ENCODE results near the gene ZNF471. TPM values are rescaled to one million over a fixed set of nuclear protein-coding genes. Genes with fewer than 3 reads are reported as not detected.
A peak's percentile ranks its signal among the peaks of the same experiment; 100 is the strongest.

ZNF471 gene
- total and polyA plus RNA-seq, 2 experiments from 2014 or later, result 3.6 to 6.1 TPM

- peaks cover 18% of the 10 kb centered on the region for H3K9me3 ChIP-seq (ENCODE audit: low read depth)
- no peak overlapping the region for H3K4me2 ChIP-seq (ENCODE audit: unreplicated experiment)
- peaks cover 48% of the 10 kb centered on the region for H3K36me3 ChIP-seq (ENCODE audit: low read depth)
- DNase-seq, result no peak
- no peak overlapping the region for H3K4me3 ChIP-seq
- H3K79me2 ChIP-seq (ENCODE audit: insufficient read depth), result no peaks in the 10 kb centered on the region
- in situ Hi-C loops (cut with MboI), result no loop called here
- H3K9ac ChIP-seq, result no peak overlapping the region
- H3F3A ChIP-seq (ENCODE audit: insufficient read depth), result peaks cover 19% of the 10 kb centered on the region
- H3K27me3 ChIP-seq (replicated peaks; ENCODE audit: insufficient read depth), result no peaks in the 10 kb centered on the region
- no peaks in the 10 kb centered on the region for H3K9me2 ChIP-seq (ENCODE audit: insufficient read depth)
- no peak overlapping the region for H2AFZ ChIP-seq
- no peaks in the 10 kb centered on the region for H4K20me1 ChIP-seq (ENCODE audit: insufficient read depth)
- 87 to 90% methylated on average over 4 of the region's 4 CpGs for WGBS, 2 experiments (ENCODE audit: low coverage in 1 of 2, low lambda C conversion rate in 2 of 2, missing lambda C conversion rate in 2 of 2)
- no peak overlapping the region for H3K27ac ChIP-seq
- no peak for TF ChIP-seq EZH2 (IDR thresholded peaks at IDR 0.05; ENCODE audit: insufficient read depth, poor library complexity, severe bottlenecking)
- no peak for TF ChIP-seq EZH2phosphoT487 (IDR thresholded peaks at IDR 0.05; ENCODE audit: insufficient read depth, low read depth)
- H3K4me1 ChIP-seq (ENCODE audit: insufficient read depth), result no peaks in the 10 kb centered on the region
Measured at GRCh38 chr19:56525214-56525860, 17.7 kb downstream of the ZNF471 start.

- H3K36me3 ChIP-seq (ENCODE audit: low read depth), result peaks cover 7% of the 10 kb centered on the region; the same call in 1 of the 2 replicates
- peak overlapping the region; percentile 85 for H2AFZ ChIP-seq
- H3K4me1 ChIP-seq (ENCODE audit: insufficient read depth), result 0 out of 2 replicates have a peak, but pooled peaks cover 4% of the 10 kb centered on the region
- no peaks in the 10 kb centered on the region for H3F3A ChIP-seq (ENCODE audit: insufficient read depth)
- TF ChIP-seq EZH2 (IDR thresholded peaks at IDR 0.05; ENCODE audit: insufficient read depth, poor library complexity, severe bottlenecking), result no peak
- TF ChIP-seq EZH2phosphoT487 (IDR thresholded peaks at IDR 0.05; ENCODE audit: insufficient read depth, low read depth), result no peak
- DNase-seq, result no peak
- WGBS, 2 experiments (ENCODE audit: low coverage in 1 of 2, low lambda C conversion rate in 2 of 2, missing lambda C conversion rate in 2 of 2), result 86 to 100% methylated on average over 3 of the region's 3 CpGs
- no peaks in the 10 kb centered on the region for H3K9me3 ChIP-seq (ENCODE audit: low read depth)
- no peak overlapping the region for H3K4me2 ChIP-seq (ENCODE audit: unreplicated experiment)
- peaks cover 28% of the 10 kb centered on the region for H3K79me2 ChIP-seq (ENCODE audit: insufficient read depth)
- no peaks in the 10 kb centered on the region for H4K20me1 ChIP-seq (ENCODE audit: insufficient read depth)
- peak overlapping the region; percentile 85; the same call in 1 of the 2 replicates for H3K4me3 ChIP-seq
- no peaks in the 10 kb centered on the region for H3K27me3 ChIP-seq (replicated peaks; ENCODE audit: insufficient read depth)
- H3K27ac ChIP-seq, result no peak overlapping the region
- in situ Hi-C loops (cut with MboI), result no loop called here
- H3K9ac ChIP-seq, result no peak overlapping the region
- no peaks in the 10 kb centered on the region for H3K9me2 ChIP-seq (ENCODE audit: insufficient read depth)
Measured at GRCh38 chr19:56537442-56537841, 29.8 kb downstream of the ZNF471 start.

- peaks cover 33% of the 10 kb centered on the region for H3K79me2 ChIP-seq (ENCODE audit: insufficient read depth)
- peak overlapping the region; percentile 70 for H3K9ac ChIP-seq
- no peak for TF ChIP-seq EZH2phosphoT487 (IDR thresholded peaks at IDR 0.05; ENCODE audit: insufficient read depth, low read depth)
- TF ChIP-seq EZH2 (IDR thresholded peaks at IDR 0.05; ENCODE audit: insufficient read depth, poor library complexity, severe bottlenecking), result no peak
- no peaks in the 10 kb centered on the region for H3K27me3 ChIP-seq (replicated peaks; ENCODE audit: insufficient read depth)
- DNase-seq, result peak; percentile 95
- H4K20me1 ChIP-seq (ENCODE audit: insufficient read depth), result no peaks in the 10 kb centered on the region
- H3K4me2 ChIP-seq (ENCODE audit: unreplicated experiment), result peak overlapping the region; percentile 54
- in situ Hi-C loops (cut with MboI), result no loop called here
- H3K4me1 ChIP-seq (ENCODE audit: insufficient read depth), result 0 out of 2 replicates have a peak, but pooled peaks cover 4% of the 10 kb centered on the region
- H2AFZ ChIP-seq, result peak overlapping the region; percentile 85
- WGBS, 2 experiments (ENCODE audit: low coverage in 1 of 2, low lambda C conversion rate in 2 of 2, missing lambda C conversion rate in 2 of 2), result 1% methylated on average over 39 to 45 of the region's 46 CpGs
- peak overlapping the region; percentile 76 for H3K27ac ChIP-seq
- H3K9me2 ChIP-seq (ENCODE audit: insufficient read depth), result no peaks in the 10 kb centered on the region
- no peaks in the 10 kb centered on the region for H3K9me3 ChIP-seq (ENCODE audit: low read depth)
- peak overlapping the region; percentile 85 for H3K4me3 ChIP-seq
- H3F3A ChIP-seq (ENCODE audit: insufficient read depth), result no peaks in the 10 kb centered on the region
- H3K36me3 ChIP-seq (ENCODE audit: low read depth), result peaks cover 7% of the 10 kb centered on the region; the same call in 1 of the 2 replicates
Measured at GRCh38 chr19:56538254-56538760, 30.7 kb downstream of the ZNF471 start.

- H3K4me2 ChIP-seq (ENCODE audit: unreplicated experiment), result peak within 1 kb of the TSS; percentile 90
- H3K4me3 ChIP-seq, result peak within 1 kb of the TSS; percentile 85
- H3K36me3 ChIP-seq (ENCODE audit: low read depth), result peaks cover 7% of the 10 kb centered on the region; the same call in 1 of the 2 replicates
- H3K9me2 ChIP-seq (ENCODE audit: insufficient read depth), result no peaks in the 10 kb centered on the region
- peak within 1 kb of the TSS; percentile 85 for H2AFZ ChIP-seq
- peak within 1 kb of the TSS; percentile 76 for H3K27ac ChIP-seq
- no peaks in the 10 kb centered on the region for H3K9me3 ChIP-seq (ENCODE audit: low read depth)
- DNase-seq, result no peak
- H3K27me3 ChIP-seq (replicated peaks; ENCODE audit: insufficient read depth), result no peaks in the 10 kb centered on the region
- peaks cover 38% of the 10 kb centered on the region for H3K79me2 ChIP-seq (ENCODE audit: insufficient read depth)
- peak within 1 kb of the TSS; percentile 77 for H3K9ac ChIP-seq
- H3K4me1 ChIP-seq (ENCODE audit: insufficient read depth), result 0 out of 2 replicates have a peak, but pooled peaks cover 4% of the 10 kb centered on the region
- WGBS, 2 experiments (ENCODE audit: low coverage in 1 of 2, low lambda C conversion rate in 2 of 2, missing lambda C conversion rate in 2 of 2), result 2% methylated on average over 35 to 56 of the region's 65 CpGs
- no peaks in the 10 kb centered on the region for H4K20me1 ChIP-seq (ENCODE audit: insufficient read depth)
- H3F3A ChIP-seq (ENCODE audit: insufficient read depth), result no peaks in the 10 kb centered on the region
- TF ChIP-seq EZH2 (IDR thresholded peaks at IDR 0.05; ENCODE audit: insufficient read depth, poor library complexity, severe bottlenecking) (no peak), EZH2phosphoT487 (IDR thresholded peaks at IDR 0.05; ENCODE audit: insufficient read depth, low read depth) (no peak)
- in situ Hi-C loops (cut with MboI), result no loop called here
Measured at GRCh38 chr19:56538761-56539263, 31.2 kb downstream of the ZNF471 start, which contains the start of gene ZFP28. ZFP28 (plus strand) TSS chr19:56538948; CDS start chr19:56539019, 71 bp downstream.
